ENCODE results near the gene LRRC10. TPM values are rescaled to one million over a fixed set of nuclear protein-coding genes. Genes with fewer than 3 reads are reported as not detected.

The LRRC10 gene
- total RNA-seq, 1 experiment from 2014 or later, result not detected

GRCh38 chr12:69642531-69642930, 31.8 kb upstream of the LRRC10 start:
- intact Hi-C loops (cut with micrococcal nuclease; ENCODE audit: unreplicated experiment) (no loop called here), in situ Hi-C loops (cut with HindIII; ENCODE audit: low pct_unique_long_range_greater_than_20kb, low sequenced_read_pairs) (no loop called here)
- DNase-seq (ENCODE audit: low read depth, low spot score), result no peak
- POLR2A ChIA-PET, result no interaction called here
- Histone ChIP-seq H3K27me3 (ENCODE audit: control insufficient read depth, insufficient read depth, low read length) (no peaks in the 10 kb centered on the region; the same call in 1 of the 2 replicates), H3K27ac (ENCODE audit: low read length) (no peak overlapping the region), H3K4me3 (ENCODE audit: low read depth in 2 of 2, low read length in 2 of 2) (no peak overlapping the region), H3K36me3 (ENCODE audit: control insufficient read depth, insufficient read depth, low read length) (no peaks in the 10 kb centered on the region), H3K4me1 (ENCODE audit: control insufficient read depth, insufficient read depth, low read length) (no peaks in the 10 kb centered on the region), H3K9me3 (ENCODE audit: control insufficient read depth, insufficient read depth, low read depth, low read length) (no peaks in the 10 kb centered on the region)
- BruUV-seq (replicated peaks), result no TSS peak
- CTCF ChIA-PET, result no interaction called here
- TF ChIP-seq SIN3A (IDR thresholded peaks at IDR 0.05; ENCODE audit: borderline replicate concordance, insufficient read depth, low read depth, low read length) (no peak), TCF7L2 (IDR thresholded peaks at IDR 0.05; ENCODE audit: low read depth, low read length) (no peak), REST (IDR thresholded peaks at IDR 0.05; ENCODE audit: insufficient read depth in 1 of 2, low read depth in 2 of 2, low read length in 1 of 2) (no peak), CTCF (IDR thresholded peaks at IDR 0.05) (no peak), POLR2AphosphoS5 (IDR thresholded peaks at IDR 0.05; ENCODE audit: low read depth, low read length) (no peak)
- no peak for ATAC-seq

- POLR2A ChIA-PET, result no interaction called here
- in situ Hi-C loops (cut with HindIII; ENCODE audit: low pct_unique_long_range_greater_than_20kb, low sequenced_read_pairs), result no loop called here
- BruUV-seq (replicated peaks), result no TSS peak
Measured at GRCh38 chr12:69641546-69641945, 30.8 kb upstream of the LRRC10 start.

More at GRCh38 chr12:69641546-69641945, 30.8 kb upstream of the LRRC10 start:
- Histone ChIP-seq H3K4me3 (ENCODE audit: low read depth in 2 of 2, low read length in 2 of 2) (no peak overlapping the region), H3K4me1 (ENCODE audit: control insufficient read depth, insufficient read depth, low read length) (no peaks in the 10 kb centered on the region), H3K36me3 (ENCODE audit: control insufficient read depth, insufficient read depth, low read length) (no peaks in the 10 kb centered on the region), H3K9me3 (ENCODE audit: control insufficient read depth, insufficient read depth, low read depth, low read length) (no peaks in the 10 kb centered on the region), H3K27me3 (ENCODE audit: control insufficient read depth, insufficient read depth, low read length) (no peaks in the 10 kb centered on the region), H3K27ac (ENCODE audit: low read length) (no peak overlapping the region)
- DNase-seq (ENCODE audit: low read depth, low spot score) (no peak), ATAC-seq (no peak)
- CTCF ChIA-PET, result no interaction called here
- TF ChIP-seq CTCF (IDR thresholded peaks at IDR 0.05), result no peak
- no peak for TF ChIP-seq SIN3A (IDR thresholded peaks at IDR 0.05; ENCODE audit: borderline replicate concordance, insufficient read depth, low read depth, low read length)
- no peak for TF ChIP-seq TCF7L2 (IDR thresholded peaks at IDR 0.05; ENCODE audit: low read depth, low read length)
- no peak for TF ChIP-seq REST (IDR thresholded peaks at IDR 0.05; ENCODE audit: insufficient read depth in 1 of 2, low read depth in 2 of 2, low read length in 1 of 2)
- TF ChIP-seq POLR2AphosphoS5 (IDR thresholded peaks at IDR 0.05; ENCODE audit: low read depth, low read length), result no peak
- intact Hi-C loops (cut with micrococcal nuclease; ENCODE audit: unreplicated experiment), result no loop called here
